K562 (cell line): ENCODE results near the gene HTR2C. TPM values are rescaled to one million over a fixed set of nuclear protein-coding genes. Genes with fewer than 3 reads are reported as not detected.

Source experiments
- ATAC-seq: fragments of 200-7000 bp; cut with Tn5 transposase; 3 replicates; pipeline ENCODE4 v1.9.1; 2020; ENCODE audit warnings: moderate library complexity
- BruUV-seq: library from RNA; stranded (reverse); fragments of 400-500 nt; replicated peaks from 2 replicates; lab custom pipeline; 2021; lab: Mats Ljungman, UMichigan
- CTCF ChIA-PET: fragments of 300-600 bp; formaldehyde crosslinking; extraction: SDS; loops from one replicate; lab custom pipeline; 2021; ENCODE audit warnings: low intra/inter-chr PET ratio; lab: Yijun Ruan, JAX
- POLR2A ChIA-PET: fragments of 300-600, 350-650 bp; sonication (Branson Sonifier 250); formaldehyde crosslinking; extraction: SDS; loops from one replicate; lab custom pipeline; 2021; ENCODE audit warnings: antibody characterized with exemption, inconsistent platforms; lab: Yijun Ruan, JAX
- DNase-seq, 4 experiments: peaks; one replicate each; pipeline versions ENCODE4 v3.0.0 to v3.0.0-alpha.2; 2011 to 2018; ENCODE audit warnings: low spot score in 3 of 4, mixed read lengths in 3 of 4; ENCODE audit errors: extremely low read depth in 1 of 4
- FAIRE-seq: peaks from 2 replicates; lab custom pipeline; 2011; peaks lifted over from hg19 to GRCh38; lab: Jason Lieb, UNC
- H2AFZ ChIP-seq: 2 replicates; pipeline ENCODE4 v1.6.0; 2011; ENCODE audit warnings: low read depth, low read length, control low read depth, inconsistent platforms
- H3K27ac ChIP-seq: fragments of 200-600 bp; 3 replicates; pipeline ENCODE4 v1.8.0; 2011; ENCODE audit warnings: low read depth, mild to moderate bottlenecking, control low read depth, inconsistent platforms, low read length, moderate library complexity, mixed read lengths; ENCODE audit errors: extremely low read depth
- H3K27me3 ChIP-seq, 2 experiments: fragments of 300-600 bp in 1 of 2; 2 replicates in 1 of 2; 3 replicates in 1 of 2; pipeline versions ENCODE4 v1.6.0 to v1.8.0; 2011; ENCODE audit warnings: inconsistent platforms in 2 of 2, low read length in 2 of 2, mild to moderate bottlenecking in 1 of 2, mixed read lengths in 1 of 2, moderate library complexity in 1 of 2; ENCODE audit not compliant: control insufficient read depth in 2 of 2, insufficient read depth in 2 of 2
- H3K36me3 ChIP-seq: fragments of 300-600 bp; 3 replicates; pipeline ENCODE4 v1.8.0; 2011; ENCODE audit warnings: mild to moderate bottlenecking, low read length, inconsistent platforms; ENCODE audit not compliant: control insufficient read depth, insufficient read depth
- H3K4me1 ChIP-seq, 2 experiments: fragments of 200-600 bp in 1 of 2; replicated peaks in 1 of 2; 2 replicates in 1 of 2; 3 replicates in 1 of 2; pipeline versions ENCODE4 v1.5.1 to v1.8.0; 2011; ENCODE audit warnings: inconsistent platforms in 2 of 2, low read length in 2 of 2, mild to moderate bottlenecking in 1 of 2, mixed read lengths in 1 of 2, moderate library complexity in 1 of 2; ENCODE audit not compliant: control insufficient read depth in 2 of 2, insufficient read depth in 2 of 2
- H3K4me2 ChIP-seq: 2 replicates; pipeline ENCODE4 v1.6.1; 2011; ENCODE audit warnings: low read length, control low read depth, inconsistent platforms, mixed read lengths; ENCODE audit not compliant: insufficient read depth
- H3K4me3 ChIP-seq: fragments of 200-600 bp; sonication (generic), shearing (Covaris generic); 2 replicates; pipeline ENCODE4 v1.5.1; 2016; ENCODE audit warnings: control low read depth, inconsistent platforms
- H3K79me2 ChIP-seq: fragments of 200-600 bp; 3 replicates; pipeline ENCODE4 v1.8.0; 2011; ENCODE audit warnings: low read length, inconsistent platforms; ENCODE audit not compliant: control insufficient read depth, insufficient read depth
- H3K9ac ChIP-seq, 2 experiments: 2 replicates each; pipeline versions ENCODE4 v1.6.0 to v1.6.1; 2011; ENCODE audit warnings: low read depth in 2 of 2, low read length in 2 of 2, control low read depth in 1 of 2, inconsistent platforms in 1 of 2, mild to moderate bottlenecking in 1 of 2, mixed read lengths in 1 of 2; ENCODE audit not compliant: insufficient read depth in 1 of 2
- H3K9me1 ChIP-seq: one replicate; pipeline ENCODE4 v1.6.0; 2011; ENCODE audit warnings: inconsistent platforms, mild to moderate bottlenecking, low read length, moderate library complexity; ENCODE audit not compliant: control insufficient read depth, insufficient read depth
- H3K9me3 ChIP-seq: replicated peaks from 2 replicates; pipeline ENCODE4 v1.5.1; 2011; ENCODE audit warnings: low read depth, low read length, inconsistent platforms; ENCODE audit not compliant: control insufficient read depth, insufficient read depth
- H4K20me1 ChIP-seq: replicated peaks from 2 replicates; pipeline ENCODE4 v1.6.1; 2011; ENCODE audit warnings: low read length, inconsistent platforms, mixed read lengths; ENCODE audit not compliant: control insufficient read depth, insufficient read depth
- BRCA1 ChIP-seq, 2 experiments: fragments of 450-650 bp in 1 of 2; sonication (generic) in 1 of 2; formaldehyde crosslinking in 1 of 2; IDR thresholded peaks; 2 replicates each; pipeline versions ENCODE4 v1.5.0 to v1.6.1; 2017 to 2020; ENCODE audit warnings: mild to moderate bottlenecking in 1 of 2, missing genetic modification reagents in 1 of 2
- CXXC5 ChIP-seq: fragments of 250-450 bp; sonication (Bioruptor Pico); IDR thresholded peaks from 2 replicates; pipeline ENCODE4 v1.8.0; 2022; ENCODE audit warnings: inconsistent platforms, mild to moderate bottlenecking, moderate library complexity
- HNRNPK ChIP-seq: fragments of 200-400 bp; formaldehyde crosslinking; IDR thresholded peaks from one replicate; pipeline ENCODE4 v1.6.1; 2018; ENCODE audit warnings: mild to moderate bottlenecking, low read depth, low read length; ENCODE audit not compliant: poor library complexity, severe bottlenecking
- NRF1 ChIP-seq, 2 experiments: fragments of 450-650 bp; IDR thresholded peaks in 1 of 2; conservative IDR thresholded peaks in 1 of 2; 2 replicates each; pipeline ENCODE4 v1.6.1; 2014; ENCODE audit warnings: mild to moderate bottlenecking in 2 of 2
- POLR2G ChIP-seq: fragments of 200-400 bp; formaldehyde crosslinking; IDR thresholded peaks from 2 replicates; pipeline ENCODE4 v1.6.1; 2017; ENCODE audit warnings: low read depth, mild to moderate bottlenecking, antibody characterized with exemption, low read length, moderate library complexity
- PTRF ChIP-seq: fragments of 450-650 bp; IDR thresholded peaks from 2 replicates; pipeline ENCODE4 v1.6.1; 2016; ENCODE audit warnings: mild to moderate bottlenecking, missing genetic modification characterization, missing compliant biosample characterization
- PYGO2 ChIP-seq: fragments of 450-650 bp; IDR thresholded peaks from 2 replicates; pipeline ENCODE4 v1.6.1; 2016; ENCODE audit warnings: mild to moderate bottlenecking, missing genetic modification characterization, moderate library complexity, missing compliant biosample characterization
- SNRNP70 ChIP-seq: fragments of 200-400 bp; formaldehyde crosslinking; optimal IDR thresholded peaks from 2 replicates; pipeline ENCODE3; 2017; ENCODE audit warnings: low read depth, low read length
- in situ Hi-C: fragments of 300-500 bp; cut with MboI; formaldehyde crosslinking; loops from 4 replicates; pipeline ENCODE4 v1.15.0; 2018; ENCODE audit warnings: inconsistent platforms, mixed read lengths
- intact Hi-C: fragments of 100-400 bp; cut with micrococcal nuclease; formaldehyde crosslinking; loops from 2 replicates; pipeline ENCODE4 v1.14.2; 2022
- polyA plus RNA-seq, 8 experiments: library from polyadenylated mRNA; depleted of rRNA in 4 of 8; stranded (reverse) in 5 of 8; unstranded in 3 of 8; fragments of >200 nt; fragmentation: Nextera tagmentation in 2 of 8; fragmentation: Illumina TruSeq in 1 of 8; extraction: Ambion mirVana in 2 of 8; extraction: Trizol in 1 of 8; gene quantifications; 2 replicates each; pipeline versions ENCODE4 v1.2.1 to v1.2.3, GENCODE V29; 2011 to 2014; ENCODE audit warnings: inconsistent platforms in 1 of 8, missing spikeins in 1 of 8
- total RNA-seq, 7 experiments: library from RNA; depleted of rRNA in 6 of 7; stranded (reverse); fragments of >200 nt in 6 of 7; fragmentation: Illumina TruSeq in 2 of 7; extraction: Trizol in 2 of 7; gene quantifications; 2 replicates each; pipeline versions ENCODE4 v1.2.1 to v1.2.3, GENCODE V29; 2011 to 2021; ENCODE audit warnings: low replicate concordance in 1 of 7
- TF ChIP-seq, protein P1 (sequence below), 3 experiments: IDR thresholded peaks in 2 of 3; conservative IDR thresholded peaks in 1 of 3; 2 replicates each; pipeline ENCODE4 v1.5.1; 2011 to 2012; ENCODE audit warnings: low read length in 3 of 3, mild to moderate bottlenecking in 3 of 3, control low read depth in 2 of 3, improper control_type of control experiment in 1 of 3, inconsistent platforms in 1 of 3, low read depth in 1 of 3, mixed read lengths in 1 of 3, moderate library complexity in 1 of 3; ENCODE audit not compliant: insufficient read depth in 2 of 3
- TF ChIP-seq, protein P2 (sequence below), 2 experiments: fragments of 250-450 bp in 1 of 2; fragments of 450-650 bp in 1 of 2; sonication (Bioruptor Pico) in 1 of 2; IDR thresholded peaks; 2 replicates each; pipeline versions ENCODE4 v1.6.1 to v1.8.0; 2016 to 2021; ENCODE audit warnings: mild to moderate bottlenecking in 2 of 2, moderate library complexity in 2 of 2, missing compliant biosample characterization in 1 of 2, missing genetic modification characterization in 1 of 2
- TF ChIP-seq, protein P3 (sequence below), 2 experiments: fragments of 450-650 bp; formaldehyde crosslinking in 1 of 2; IDR thresholded peaks; 2 replicates each; pipeline versions ENCODE4 v1.4.0 to v1.6.1; 2014 to 2020; ENCODE audit warnings: mild to moderate bottlenecking in 2 of 2, borderline replicate concordance in 1 of 2, low read depth in 1 of 2

The HTR2C gene
- total and polyA plus RNA-seq, 9 of the 15 experiments (the other 6 are each of a cell fraction or from before 2014, with no cell fraction given), result 0.04 to 0.22 (median 0.10) TPM

GRCh38 chrX:114626323-114626722 is 42.4 kb downstream of the HTR2C start:
- intact Hi-C loops, result no loop called here
- H2AFZ ChIP-seq, result no peak overlapping the region
- POLR2A ChIA-PET, result no interaction called here
- FAIRE-seq (no peak), DNase-seq (peak; percentile 5 to 10 (median 8)), ATAC-seq (no peak)
- no peaks in the 10 kb centered on the region for H3K9me1 ChIP-seq
- H3K79me2 ChIP-seq, result no peaks in the 10 kb centered on the region
- CTCF ChIA-PET, result interaction anchor here (1.1 kb wide), 1 partner anchor 521 kb away, joined by 4 read pairs; no protein-coding TSS in a partner anchor
- no peaks in the 10 kb centered on the region for H4K20me1 ChIP-seq
- no peaks in the 10 kb centered on the region for H3K9me3 ChIP-seq
- no peak overlapping the region for H3K4me3 ChIP-seq
- no peak overlapping the region for H3K9ac ChIP-seq
- no peaks in the 10 kb centered on the region for H3K36me3 ChIP-seq
- H3K27me3 ChIP-seq, result no peaks in the 10 kb centered on the region
- no TSS peak for BruUV-seq
- in situ Hi-C loops, result no loop called here
- no peak overlapping the region for H3K4me2 ChIP-seq
- H3K27ac ChIP-seq, result no peak overlapping the region
- H3K4me1 ChIP-seq, result no peaks in the 10 kb centered on the region
- TF ChIP-seq PYGO2 (tag) (no peak), PTRF (no peak), CXXC5 (CRISPR knock-in tag) (no peak), NRF1 (conservative IDR thresholded peaks at IDR 0.05 in 1 of 2, IDR thresholded peaks at IDR 0.05 in 1 of 2) (no peak), POLR2G (no peak), BRCA1 (IDR thresholded peaks at IDR 0.05) (no peak), BRCA1 (CRISPR knock-in tag; IDR thresholded peaks at IDR 0.05) (no peak), HNRNPK (no peak), SNRNP70 (no peak)
- TF ChIP-seq, protein P1, sequence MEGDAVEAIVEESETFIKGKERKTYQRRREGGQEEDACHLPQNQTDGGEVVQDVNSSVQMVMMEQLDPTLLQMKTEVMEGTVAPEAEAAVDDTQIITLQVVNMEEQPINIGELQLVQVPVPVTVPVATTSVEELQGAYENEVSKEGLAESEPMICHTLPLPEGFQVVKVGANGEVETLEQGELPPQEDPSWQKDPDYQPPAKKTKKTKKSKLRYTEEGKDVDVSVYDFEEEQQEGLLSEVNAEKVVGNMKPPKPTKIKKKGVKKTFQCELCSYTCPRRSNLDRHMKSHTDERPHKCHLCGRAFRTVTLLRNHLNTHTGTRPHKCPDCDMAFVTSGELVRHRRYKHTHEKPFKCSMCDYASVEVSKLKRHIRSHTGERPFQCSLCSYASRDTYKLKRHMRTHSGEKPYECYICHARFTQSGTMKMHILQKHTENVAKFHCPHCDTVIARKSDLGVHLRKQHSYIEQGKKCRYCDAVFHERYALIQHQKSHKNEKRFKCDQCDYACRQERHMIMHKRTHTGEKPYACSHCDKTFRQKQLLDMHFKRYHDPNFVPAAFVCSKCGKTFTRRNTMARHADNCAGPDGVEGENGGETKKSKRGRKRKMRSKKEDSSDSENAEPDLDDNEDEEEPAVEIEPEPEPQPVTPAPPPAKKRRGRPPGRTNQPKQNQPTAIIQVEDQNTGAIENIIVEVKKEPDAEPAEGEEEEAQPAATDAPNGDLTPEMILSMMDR (IDR thresholded peaks at IDR 0.05 in 2 of 3, conservative IDR thresholded peaks at IDR 0.05 in 1 of 3; ENCODE audit: insufficient read depth in 2 of 3, low read depth in 1 of 3, low read length in 3 of 3), result peak; percentile 16 to 43 (median 33); a peak in 3 of 6 replicates
- TF ChIP-seq, protein P2, sequence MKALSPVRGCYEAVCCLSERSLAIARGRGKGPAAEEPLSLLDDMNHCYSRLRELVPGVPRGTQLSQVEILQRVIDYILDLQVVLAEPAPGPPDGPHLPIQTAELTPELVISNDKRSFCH (CRISPR knock-in tag; IDR thresholded peaks at IDR 0.05), result no peak
- TF ChIP-seq, protein P2 (tag; IDR thresholded peaks at IDR 0.05), result no peak
- TF ChIP-seq, protein P3, sequence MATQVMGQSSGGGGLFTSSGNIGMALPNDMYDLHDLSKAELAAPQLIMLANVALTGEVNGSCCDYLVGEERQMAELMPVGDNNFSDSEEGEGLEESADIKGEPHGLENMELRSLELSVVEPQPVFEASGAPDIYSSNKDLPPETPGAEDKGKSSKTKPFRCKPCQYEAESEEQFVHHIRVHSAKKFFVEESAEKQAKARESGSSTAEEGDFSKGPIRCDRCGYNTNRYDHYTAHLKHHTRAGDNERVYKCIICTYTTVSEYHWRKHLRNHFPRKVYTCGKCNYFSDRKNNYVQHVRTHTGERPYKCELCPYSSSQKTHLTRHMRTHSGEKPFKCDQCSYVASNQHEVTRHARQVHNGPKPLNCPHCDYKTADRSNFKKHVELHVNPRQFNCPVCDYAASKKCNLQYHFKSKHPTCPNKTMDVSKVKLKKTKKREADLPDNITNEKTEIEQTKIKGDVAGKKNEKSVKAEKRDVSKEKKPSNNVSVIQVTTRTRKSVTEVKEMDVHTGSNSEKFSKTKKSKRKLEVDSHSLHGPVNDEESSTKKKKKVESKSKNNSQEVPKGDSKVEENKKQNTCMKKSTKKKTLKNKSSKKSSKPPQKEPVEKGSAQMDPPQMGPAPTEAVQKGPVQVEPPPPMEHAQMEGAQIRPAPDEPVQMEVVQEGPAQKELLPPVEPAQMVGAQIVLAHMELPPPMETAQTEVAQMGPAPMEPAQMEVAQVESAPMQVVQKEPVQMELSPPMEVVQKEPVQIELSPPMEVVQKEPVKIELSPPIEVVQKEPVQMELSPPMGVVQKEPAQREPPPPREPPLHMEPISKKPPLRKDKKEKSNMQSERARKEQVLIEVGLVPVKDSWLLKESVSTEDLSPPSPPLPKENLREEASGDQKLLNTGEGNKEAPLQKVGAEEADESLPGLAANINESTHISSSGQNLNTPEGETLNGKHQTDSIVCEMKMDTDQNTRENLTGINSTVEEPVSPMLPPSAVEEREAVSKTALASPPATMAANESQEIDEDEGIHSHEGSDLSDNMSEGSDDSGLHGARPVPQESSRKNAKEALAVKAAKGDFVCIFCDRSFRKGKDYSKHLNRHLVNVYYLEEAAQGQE (IDR thresholded peaks at IDR 0.05; ENCODE audit: borderline replicate concordance), result 0 out of 2 replicates have a peak, but pooled peaks have one; percentile 7
- TF ChIP-seq, protein P3 (CRISPR knock-in tag; IDR thresholded peaks at IDR 0.05; ENCODE audit: low read depth), result no peak
